Activated naive CD4-positive, alpha-beta T cell treated with anti-CD3 and anti-CD28 coated beads, Interleukin-2, amount 50 U/mL, for 72 hours (primary cell): ENCODE measurements around the gene PSMB1. TPM values are rescaled to one million over a fixed set of nuclear protein-coding genes. Genes with fewer than 3 reads are reported as not detected.
"Not testable (repeated sequence)": the region's sequence is repeated elsewhere in the genome, so short reads cannot be mapped to it uniquely, and the experiment has no call there.

Experiments used
- ATAC-seq, 2 donors: fragments of 150-1000 bp; cut with Tn5 transposase; 2 replicates each; pipeline ENCODE4 v1.10.0; 2021; ENCODE audit warnings: mild to moderate bottlenecking in 2 of 2, moderate library complexity in 2 of 2
- DNase-seq, 2 donors: peaks; one replicate each; pipeline ENCODE4 v3.0.0; 2021 to 2022; ENCODE audit warnings: low spot score in 2 of 2
- H3K27ac Mint-ChIP-seq, 2 donors: one replicate each; pipeline ENCODE4 v1.8.0; 2022; ENCODE audit warnings: mild to moderate bottlenecking in 2 of 2, mixed read lengths in 2 of 2
- H3K36me3 Mint-ChIP-seq, 2 donors: one replicate each; pipeline ENCODE4 v1.8.0; 2022; ENCODE audit warnings: mixed read lengths in 2 of 2
- H3K9me3 Mint-ChIP-seq, 2 donors: one replicate each; pipeline ENCODE4 v1.8.0; 2022; ENCODE audit warnings: mixed read lengths in 2 of 2
- total RNA-seq, 2 donors: library from RNA; stranded (reverse); gene quantifications; one replicate each; pipeline ENCODE4 v1.2.3, GENCODE V29; 2022

The PSMB1 gene
- total RNA-seq, 2 donors from 2014 or later = 206 to 223 TPM

- Mint-ChIP-seq H3K27ac (no peak overlapping the region), H3K9me3 (no peaks in the 10 kb centered on the region), H3K36me3 (no peaks in the 10 kb centered on the region)
- ATAC-seq (no peak), DNase-seq (no peak)
These were observed 38.2 kb downstream of the PSMB1 start for GRCh38 chr6:170514908-170515307.

DNA sequence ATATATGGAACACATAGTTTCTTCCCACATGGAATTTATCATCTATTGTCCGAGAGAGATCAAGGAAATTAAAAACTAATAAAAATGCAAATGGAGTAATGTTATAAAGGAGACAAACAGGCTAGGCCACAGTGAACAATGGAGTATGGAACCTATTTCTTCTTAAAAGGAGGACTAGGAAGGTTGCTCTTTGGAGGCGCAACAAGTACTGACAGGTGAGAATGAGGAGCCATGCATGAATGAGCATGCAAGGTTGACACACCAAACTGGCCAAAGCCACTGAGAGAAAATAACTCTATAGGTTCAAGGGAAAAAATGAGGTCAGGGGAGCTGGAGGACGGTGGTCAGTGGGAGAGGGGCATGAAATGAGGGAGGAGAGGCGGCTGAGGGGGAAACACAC lies 40.9 kb downstream of the PSMB1 start:
- no peaks in the 10 kb centered on the region for H3K9me3 Mint-ChIP-seq
- no peak for DNase-seq
- ATAC-seq = no peak
- H3K36me3 Mint-ChIP-seq = no peaks in the 10 kb centered on the region
- H3K27ac Mint-ChIP-seq = no peak overlapping the region

GRCh38 chr6:170510631-170511030 lies 42.5 kb downstream of the PSMB1 start:
- Mint-ChIP-seq H3K9me3 (no peaks in the 10 kb centered on the region), H3K36me3 (no peaks in the 10 kb centered on the region), H3K27ac (no peak overlapping the region)
- ATAC-seq (no peak), DNase-seq (no peak)

GRCh38 chr6:170509723-170510018 lies 43.4 kb downstream of the PSMB1 start:
- no peak overlapping the region for H3K27ac Mint-ChIP-seq
- ATAC-seq (no peak), DNase-seq (no peak)
- H3K9me3 Mint-ChIP-seq = no peaks in the 10 kb centered on the region
- no peaks in the 10 kb centered on the region for H3K36me3 Mint-ChIP-seq

- H3K27ac Mint-ChIP-seq, H3K9me3 Mint-ChIP-seq, ATAC-seq, H3K36me3 Mint-ChIP-seq, DNase-seq: not testable (repeated sequence)
These were observed 44.0 kb downstream of the PSMB1 start for GRCh38 chr6:170508892-170509722.

DNA sequence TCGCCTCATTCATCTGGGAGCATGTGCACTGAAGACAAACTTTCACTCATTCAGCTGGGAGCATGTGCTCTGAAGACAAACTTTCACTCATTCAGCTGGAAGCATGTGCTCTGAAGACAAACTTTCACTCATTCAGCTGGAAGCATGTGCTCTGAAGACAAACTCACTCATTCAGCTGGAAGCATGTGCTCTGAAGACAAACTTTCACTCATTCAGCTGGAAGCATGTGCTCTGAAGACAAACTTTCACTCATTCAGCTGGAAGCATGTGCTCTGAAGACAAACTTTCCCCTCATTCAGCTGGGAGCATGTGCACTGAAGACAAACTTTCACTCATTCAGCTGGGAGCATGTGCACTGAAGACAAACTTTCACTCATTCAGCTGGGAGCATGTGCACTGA lies 44.8 kb downstream of the PSMB1 start:
- H3K36me3 Mint-ChIP-seq = not testable (repeated sequence)

GRCh38 chr6:170507728-170508127 lies 45.4 kb downstream of the PSMB1 start:
- not testable (repeated sequence) for ATAC-seq, H3K27ac Mint-ChIP-seq, H3K36me3 Mint-ChIP-seq, H3K9me3 Mint-ChIP-seq, DNase-seq

More for the DNA sequence above, 44.8 kb downstream of the PSMB1 start:
- not testable (repeated sequence) for DNase-seq, ATAC-seq, H3K27ac Mint-ChIP-seq, H3K9me3 Mint-ChIP-seq

DNA sequence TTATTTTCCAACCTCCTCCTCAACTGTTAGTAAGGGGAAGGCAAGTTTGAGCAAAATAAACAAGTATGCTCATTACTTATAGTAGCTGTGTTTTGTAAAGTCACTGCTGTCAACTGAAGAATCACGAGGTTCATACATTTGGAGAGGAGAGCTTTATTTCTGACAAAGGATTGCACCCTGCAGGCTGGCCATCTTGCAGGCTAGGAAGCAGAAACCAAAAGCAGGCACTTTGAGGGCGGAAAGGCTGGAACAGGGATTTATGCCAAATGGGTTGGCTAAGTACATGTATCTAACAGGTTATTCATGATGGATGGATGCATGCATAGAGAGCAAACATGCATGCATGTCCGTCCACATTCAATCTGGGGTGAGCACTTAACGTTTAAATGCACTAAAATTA lies 46.7 kb downstream of the PSMB1 start:
- Mint-ChIP-seq H3K9me3 (peaks cover 8 to 16% of the 10 kb centered on the region in 2 donors), H3K27ac (no peak overlapping the region), H3K36me3 (peaks cover 8 to 14% of the 10 kb centered on the region in 2 donors)
- DNase-seq (no peak), ATAC-seq (no peak)

DNA sequence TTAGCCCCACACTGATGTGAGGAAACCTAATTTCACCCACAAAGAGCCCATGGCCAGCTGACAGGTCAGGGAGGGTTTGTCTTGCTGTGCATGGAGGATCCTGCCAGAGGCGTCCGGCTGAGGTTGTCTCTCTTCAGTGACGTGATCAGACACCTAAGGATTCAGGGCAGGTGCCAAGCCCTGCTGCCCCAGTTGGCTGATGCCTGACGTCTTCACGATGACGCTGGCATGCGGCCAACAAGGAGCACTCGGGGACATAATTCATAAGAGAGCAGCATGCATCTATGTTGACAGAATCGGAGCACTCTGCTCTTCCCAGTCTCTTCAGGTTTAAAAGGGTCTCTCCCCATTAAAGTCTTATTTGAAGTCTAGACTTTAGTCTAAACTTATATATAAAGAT lies 47.8 kb downstream of the PSMB1 start:
- peaks cover 16 to 27% of the 10 kb centered on the region in 2 donors for H3K9me3 Mint-ChIP-seq
- ATAC-seq = no peak
- DNase-seq = no peak
- H3K36me3 Mint-ChIP-seq = peaks cover 19 to 26% of the 10 kb centered on the region in 2 donors
- no peak overlapping the region for H3K27ac Mint-ChIP-seq

DNA sequence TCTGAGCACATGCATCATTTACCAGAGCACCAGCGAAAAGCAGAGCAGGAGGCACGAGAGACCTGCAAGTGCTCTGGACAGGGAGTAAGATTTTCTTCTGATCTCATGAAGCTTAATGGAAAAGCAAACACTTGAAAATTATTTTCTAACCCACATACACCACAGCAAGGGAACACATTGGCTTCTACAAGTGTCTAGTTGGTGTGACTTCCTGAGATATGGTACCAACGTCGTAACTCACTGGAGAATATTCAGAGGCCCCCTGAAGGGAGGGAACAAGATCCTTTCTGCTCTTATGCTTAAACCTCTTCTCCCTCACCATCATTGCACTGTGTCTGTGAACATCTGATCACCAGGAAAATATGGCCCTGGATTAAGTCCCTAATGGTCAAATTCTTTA lies 48.6 kb downstream of the PSMB1 start:
- Mint-ChIP-seq H3K9me3 (peaks cover 16 to 27% of the 10 kb centered on the region in 2 donors), H3K27ac (no peak overlapping the region), H3K36me3 (peaks cover 19 to 26% of the 10 kb centered on the region in 2 donors)
- ATAC-seq (no peak), DNase-seq (no peak)

GRCh38 chr6:170503414-170503761 lies 49.7 kb downstream of the PSMB1 start:
- DNase-seq (no peak), ATAC-seq (no peak)
- no peak overlapping the region for H3K27ac Mint-ChIP-seq
- peaks cover 19 to 26% of the 10 kb centered on the region in 2 donors for H3K36me3 Mint-ChIP-seq
- peaks cover 16 to 27% of the 10 kb centered on the region in 2 donors for H3K9me3 Mint-ChIP-seq

GRCh38 chr6:170502733-170503413 lies 50.2 kb downstream of the PSMB1 start:
- not testable (repeated sequence) for ATAC-seq, H3K27ac Mint-ChIP-seq
- H3K9me3 Mint-ChIP-seq = peaks cover 16 to 27% of the 10 kb centered on the region in 2 donors

GRCh38 chr6:170502268-170502667 lies 50.8 kb downstream of the PSMB1 start:
- ATAC-seq, DNase-seq, H3K27ac Mint-ChIP-seq: not testable (repeated sequence)
- Mint-ChIP-seq H3K9me3 (peaks cover 16 to 27% of the 10 kb centered on the region in 2 donors), H3K36me3 (peaks cover 19 to 26% of the 10 kb centered on the region in 2 donors)

More at GRCh38 chr6:170502733-170503413, 50.2 kb downstream of the PSMB1 start:
- DNase-seq = not testable (repeated sequence)
- H3K36me3 Mint-ChIP-seq = peaks cover 19 to 26% of the 10 kb centered on the region in 2 donors

DNA sequence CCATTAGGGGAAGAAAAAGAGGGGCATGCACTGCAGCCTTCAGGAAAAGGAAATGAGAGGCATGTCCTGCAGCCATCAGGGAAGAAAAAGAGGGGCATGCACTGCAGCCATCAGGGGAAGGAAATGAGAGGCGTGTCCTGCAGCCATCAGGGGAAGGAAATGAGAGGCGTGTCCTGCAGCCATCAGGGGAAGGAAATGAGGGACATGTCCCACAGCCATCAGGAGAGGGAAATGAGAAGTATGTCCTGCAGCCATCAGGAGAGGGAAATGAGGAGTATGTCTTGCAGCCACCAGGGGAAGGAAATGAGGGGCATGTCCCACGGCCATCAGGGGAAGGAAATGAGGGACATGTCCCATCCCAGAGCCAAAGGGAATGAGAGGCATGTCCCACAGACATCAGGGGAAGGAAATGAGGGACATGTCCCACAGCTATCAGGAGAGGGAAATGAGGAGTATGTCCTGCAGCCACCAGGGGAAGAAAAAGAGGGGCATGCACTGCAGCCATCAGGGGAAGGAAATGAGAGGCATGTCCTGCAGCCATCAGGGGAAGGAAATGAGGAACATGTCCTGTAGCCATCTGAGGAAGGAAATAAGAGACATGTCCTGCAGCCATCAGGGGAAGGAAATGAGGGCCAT lies 52.0 kb downstream of the PSMB1 start:
- Mint-ChIP-seq H3K36me3 (peaks cover 19 to 26% of the 10 kb centered on the region in 2 donors), H3K27ac (no peak overlapping the region), H3K9me3 (peaks cover 16 to 27% of the 10 kb centered on the region in 2 donors)
- DNase-seq = no peak
- ATAC-seq = no peak

DNA sequence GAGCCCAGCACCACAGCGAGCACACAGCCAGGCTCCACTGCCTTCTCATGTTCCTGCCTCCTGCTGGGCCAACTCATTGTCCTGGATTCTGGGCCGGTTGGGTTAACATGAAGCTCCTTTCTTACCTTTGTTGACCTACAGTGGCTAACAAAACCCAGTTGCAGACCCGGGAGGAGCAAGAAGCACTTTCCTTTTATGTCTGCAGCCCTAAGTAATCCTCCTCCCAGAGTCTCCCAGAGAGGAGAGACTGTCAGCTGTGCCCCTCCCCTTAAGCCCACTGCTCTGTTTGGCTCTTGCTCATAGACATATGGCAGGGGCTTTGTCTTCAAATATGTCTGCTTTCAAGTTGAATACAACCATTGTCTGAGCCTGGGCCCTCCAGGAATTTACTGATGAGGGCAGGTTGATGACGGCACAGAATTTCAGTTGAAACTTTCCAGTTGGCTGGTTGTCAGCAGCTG lies 55.2 kb downstream of the PSMB1 start:
- ATAC-seq (no peak), DNase-seq (no peak)
- Mint-ChIP-seq H3K27ac (no peak overlapping the region), H3K36me3 (peaks cover 19 to 21% of the 10 kb centered on the region in 2 donors), H3K9me3 (peaks cover 16 to 22% of the 10 kb centered on the region in 2 donors)

- Mint-ChIP-seq H3K9me3 (no peaks in the 10 kb centered on the region), H3K36me3 (no peaks in the 10 kb centered on the region), H3K27ac (no peak overlapping the region)
- ATAC-seq (no peak), DNase-seq (no peak)
These were observed 59.8 kb downstream of the PSMB1 start for GRCh38 chr6:170493354-170493753.

GRCh38 chr6:170490259-170490658 lies 62.8 kb downstream of the PSMB1 start:
- DNase-seq (no peak), ATAC-seq (no peak)
- Mint-ChIP-seq H3K27ac (no peak overlapping the region), H3K36me3 (no peaks in the 10 kb centered on the region), H3K9me3 (no peaks in the 10 kb centered on the region)
